ENCODE measurements around the gene PPP2R3B.
A peak's percentile ranks its signal among the peaks of the same experiment; 100 is the strongest.

PPP2R3B gene

GRCh38 chrX:287670-288069, 99.0 kb downstream of the PPP2R3B start:
- H3K4me1 ChIP-seq (ENCODE audit: control insufficient read depth, insufficient read depth, low read length): no peaks in the 10 kb centered on the region
- no peak overlapping the region for H3K4me3 ChIP-seq (ENCODE audit: low read depth, low read length)
- ChIA-PET CTCF (no interaction called here), POLR2A (no interaction called here)
- TF ChIP-seq ZNF610 (tag by site-specific recombination; IDR thresholded peaks at IDR 0.05; ENCODE audit: borderline replicate concordance): no peak
- no peaks in the 10 kb centered on the region for H3K9me3 ChIP-seq (ENCODE audit: control insufficient read depth, insufficient read depth, low read depth, low read length)
- H3K36me3 ChIP-seq (ENCODE audit: control insufficient read depth in 2 of 2, insufficient read depth in 1 of 2, low read length in 2 of 2): peaks cover 56 to 77% of the 10 kb centered on the region in 2 experiments
- no peak overlapping the region for H3K27ac ChIP-seq (ENCODE audit: extremely low read depth, low read depth, low read length)

- TF ChIP-seq HOXC10 (CRISPR knock-in tag; IDR thresholded peaks at IDR 0.05) (no peak), ZNF18 (tag by site-specific recombination; IDR thresholded peaks at IDR 0.05) (peak; percentile 60; the same call in 1 of the 2 replicates)
- H3K9me3 ChIP-seq (ENCODE audit: control insufficient read depth, insufficient read depth, low read depth, low read length): no peaks in the 10 kb centered on the region
- ChIA-PET POLR2A (no interaction called here), CTCF (no interaction called here)
- H3K36me3 ChIP-seq (ENCODE audit: control insufficient read depth in 2 of 2, insufficient read depth in 1 of 2, low read length in 2 of 2): peaks cover 42 to 55% of the 10 kb centered on the region in 2 experiments
- H3K4me3 ChIP-seq (ENCODE audit: low read depth, low read length): no peak overlapping the region
- no peaks in the 10 kb centered on the region; the same call in 1 of the 2 replicates for H3K4me1 ChIP-seq (ENCODE audit: control insufficient read depth, insufficient read depth, low read length)
- no peak overlapping the region for H3K27ac ChIP-seq (ENCODE audit: extremely low read depth, low read depth, low read length)
These were observed 101.5 kb downstream of the PPP2R3B start for GRCh38 chrX:285076-285677.
